ENCODE results near the gene MARK4. TPM values are rescaled to one million over a fixed set of nuclear protein-coding genes. Genes with fewer than 3 reads are reported as not detected.

The MARK4 gene
- polyA plus RNA-seq, 2 of the 4 experiments (the other 2 are of a cell fraction) = 6.3 to 7.8 TPM

- ATAC-seq = no peak
- DNase-seq (ENCODE audit: low read depth in 1 of 2, low spot score in 1 of 2) = no peak
- H3K9me3 ChIP-seq = no peaks in the 10 kb centered on the region
- no peak overlapping the region for H3K4me2 ChIP-seq
- no peak for FAIRE-seq
- TF ChIP-seq MAX (IDR thresholded peaks at IDR 0.05) = no peak
- TF ChIP-seq RFX5 (IDR thresholded peaks at IDR 0.05) = no peak
- TF ChIP-seq TP53 (CRISPR knock-in tag; IDR thresholded peaks at IDR 0.05) = no peak
- no peak for TF ChIP-seq RCOR1 (IDR thresholded peaks at IDR 0.05; ENCODE audit: low read depth, low read length)
- TF ChIP-seq CBX8 (IDR thresholded peaks at IDR 0.05) = no peak
- 86% methylated on average over 14 of the region's 17 CpGs for WGBS (ENCODE audit: missing lambda C conversion rate)
- H3K4me1 ChIP-seq = no peaks in the 10 kb centered on the region
- no peak overlapping the region for H3K4me3 ChIP-seq
- no peak overlapping the region for H3K27ac ChIP-seq
- CTCF ChIA-PET = interaction anchor here (0.8 to 3.5 kb wide), 3 partner anchors 12 to 53 kb away, joined by 3 to 25 read pairs (median 6); no protein-coding TSS in a partner anchor
- POLR2A ChIA-PET = no interaction called here
Observed at GRCh38 chr19:45350477-45351058, 99.5 kb downstream of the MARK4 start.

GRCh38 chr19:45351401-45351952 lies 100.4 kb downstream of the MARK4 start:
- H3K4me1 ChIP-seq = no peaks in the 10 kb centered on the region
- no peak overlapping the region for H3K4me2 ChIP-seq
- no peak overlapping the region for H3K27ac ChIP-seq
- ATAC-seq = no peak
- H3K9me3 ChIP-seq = no peaks in the 10 kb centered on the region
- POLR2A ChIA-PET = no interaction called here
- H3K4me3 ChIP-seq = no peak overlapping the region
- CTCF ChIA-PET = interaction anchor here (1.0 to 3.5 kb wide), 3 partner anchors 13 to 127 kb away, joined by 3 to 25 read pairs (median 6); no protein-coding TSS in a partner anchor
- WGBS (ENCODE audit: missing lambda C conversion rate) = 82% methylated on average over 13 of the region's 13 CpGs
- TF ChIP-seq ZSCAN20 (CRISPR knock-in tag; IDR thresholded peaks at IDR 0.05) = no peak
- TF ChIP-seq RCOR1 (IDR thresholded peaks at IDR 0.05; ENCODE audit: low read depth, low read length) = no peak
- no peak for TF ChIP-seq HOXB13 (CRISPR knock-in tag; IDR thresholded peaks at IDR 0.05; ENCODE audit: low read depth)
- no peak for TF ChIP-seq PHF8 (IDR thresholded peaks at IDR 0.05; ENCODE audit: borderline replicate concordance, low read depth)
- TF ChIP-seq ESRRA (IDR thresholded peaks at IDR 0.05; ENCODE audit: borderline replicate concordance, low read length) = no peak
- TF ChIP-seq HES2 (IDR thresholded peaks at IDR 0.05) = no peak
- TF ChIP-seq MAX (IDR thresholded peaks at IDR 0.05) = no peak
- no peak for TF ChIP-seq NR3C1 (IDR thresholded peaks at IDR 0.05)
- TF ChIP-seq POLR2AphosphoS2 (conservative IDR thresholded peaks at IDR 0.05; ENCODE audit: low read length) = no peak
- TF ChIP-seq CHD2 (IDR thresholded peaks at IDR 0.05; ENCODE audit: low read length, partially characterized antibody) = no peak
- TF ChIP-seq SMC3 (IDR thresholded peaks at IDR 0.05) = no peak
- TF ChIP-seq MYC (IDR thresholded peaks at IDR 0.05; ENCODE audit: borderline replicate concordance, low read length) = no peak
- TF ChIP-seq NPAS2 (CRISPR knock-in tag; IDR thresholded peaks at IDR 0.05; ENCODE audit: borderline replicate concordance) = no peak
- TF ChIP-seq JUN (IDR thresholded peaks at IDR 0.05) = no peak
- DNase-seq (ENCODE audit: low read depth in 1 of 2, low spot score in 1 of 2) = no peak
- no peak for FAIRE-seq

GRCh38 chr19:45352062-45352461 lies 101.0 kb downstream of the MARK4 start:
- H3K9me3 ChIP-seq = no peaks in the 10 kb centered on the region
- DNase-seq (ENCODE audit: low read depth in 1 of 2, low spot score in 1 of 2) (no peak), FAIRE-seq (no peak), ATAC-seq (no peak)
- 92% methylated on average over 7 of the region's 15 CpGs for WGBS (ENCODE audit: missing lambda C conversion rate)
- CTCF ChIA-PET = interaction anchor here (1.0 to 3.5 kb wide), 2 partner anchors 13 to 127 kb away, joined by 3 to 25 read pairs; no protein-coding TSS in a partner anchor
- H3K4me3 ChIP-seq = no peak overlapping the region
- no peak overlapping the region for H3K4me2 ChIP-seq
- no peak overlapping the region for H3K27ac ChIP-seq
- H3K4me1 ChIP-seq = no peaks in the 10 kb centered on the region
- POLR2A ChIA-PET = no interaction called here
- TF ChIP-seq NR3C1 (IDR thresholded peaks at IDR 0.05) = no peak

- CTCF ChIA-PET = interaction anchor here (1.0 to 3.5 kb wide), 2 partner anchors 14 to 126 kb away, joined by 3 to 25 read pairs; no protein-coding TSS in a partner anchor
- no peaks in the 10 kb centered on the region for H3K9me3 ChIP-seq
- POLR2A ChIA-PET = no interaction called here
- FAIRE-seq (no peak), ATAC-seq (no peak), DNase-seq (ENCODE audit: low read depth in 1 of 2, low spot score in 1 of 2) (no peak)
- no peak overlapping the region for H3K27ac ChIP-seq
- H3K4me1 ChIP-seq = no peaks in the 10 kb centered on the region
- WGBS (ENCODE audit: missing lambda C conversion rate) = 94% methylated on average over 13 of the region's 20 CpGs
- H3K4me3 ChIP-seq = no peak overlapping the region
- TF ChIP-seq ESRRA (IDR thresholded peaks at IDR 0.05; ENCODE audit: borderline replicate concordance, low read length) (no peak), JUNB (IDR thresholded peaks at IDR 0.05) (no peak), NR3C1 (IDR thresholded peaks at IDR 0.05) (no peak), EHMT2 (IDR thresholded peaks at IDR 0.05; ENCODE audit: low read depth) (no peak), PBX3 (IDR thresholded peaks at IDR 0.05) (no peak), MAZ (IDR thresholded peaks at IDR 0.05; ENCODE audit: borderline replicate concordance, low read depth, low read length) (no peak), ZC3H11A (IDR thresholded peaks at IDR 0.05) (no peak)
- no peak overlapping the region for H3K4me2 ChIP-seq
Observed at GRCh38 chr19:45352471-45352870, 101.4 kb downstream of the MARK4 start.
